BLaER1 (cell line): ENCODE data around the gene WDFY1.
"Not testable (repeated sequence)": the region's sequence is repeated elsewhere in the genome, so short reads cannot be mapped to it uniquely, and the experiment has no call there.

Experiments used
- H3K27ac ChIP-seq: shearing (Covaris generic); formaldehyde crosslinking; 2 replicates; pipeline ENCODE4 v1.8.1; 2022
- H3K27me3 ChIP-seq: shearing (Covaris generic); formaldehyde crosslinking; 2 replicates; pipeline ENCODE4 v1.8.1; 2022
- H3K36me3 ChIP-seq: shearing (Covaris generic); formaldehyde crosslinking; 2 replicates; pipeline ENCODE4 v1.8.1; 2022
- H3K4me1 ChIP-seq: shearing (Covaris generic); formaldehyde crosslinking; 2 replicates; pipeline ENCODE4 v1.8.1; 2022
- H3K4me2 ChIP-seq: shearing (Covaris generic); formaldehyde crosslinking; 2 replicates; pipeline ENCODE4 v1.8.1; 2022
- H3K4me3 ChIP-seq: shearing (Covaris generic); formaldehyde crosslinking; 2 replicates; pipeline ENCODE4 v1.8.1; 2022
- H3K9ac ChIP-seq: shearing (Covaris generic); formaldehyde crosslinking; 2 replicates; pipeline ENCODE4 v1.8.1; 2022
- H3K9me3 ChIP-seq: shearing (Covaris generic); formaldehyde crosslinking; 2 replicates; pipeline ENCODE4 v1.8.1; 2022
- H4K20me1 ChIP-seq: shearing (Covaris generic); formaldehyde crosslinking; 2 replicates; pipeline ENCODE4 v1.8.1; 2022
- Cebpa-rat ChIP-seq: shearing (Covaris generic); IDR thresholded peaks from 2 replicates; pipeline ENCODE4 v1.8.1; 2022

Gene WDFY1

DNA sequence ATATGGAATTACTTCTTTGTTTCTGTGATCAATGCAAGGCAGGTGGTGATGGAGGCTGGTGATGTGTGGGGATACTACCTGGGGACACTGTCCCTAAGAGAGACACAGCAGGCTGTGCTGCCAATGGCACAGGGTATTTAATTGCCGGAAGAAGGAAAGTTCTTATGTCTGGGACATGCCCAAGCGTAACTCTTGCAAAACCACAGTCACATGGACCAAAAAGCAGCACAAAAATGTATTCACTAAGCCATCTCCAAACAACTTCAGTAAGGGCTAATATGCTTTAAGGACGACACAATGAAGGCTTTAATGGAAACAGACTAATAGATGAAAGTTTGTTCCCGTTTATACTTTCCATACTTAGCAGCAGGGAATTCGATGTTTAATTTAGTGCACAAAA, 58.0 kb downstream of the WDFY1 start:
- H3K27ac ChIP-seq = peak overlapping the region; percentile 35; the same call in 1 of the 2 replicates
- H4K20me1 ChIP-seq = no peaks in the 10 kb centered on the region
- no peak for TF ChIP-seq Cebpa-rat
- H3K27me3 ChIP-seq = no peaks in the 10 kb centered on the region
- H3K4me1 ChIP-seq = peaks cover 41% of the 10 kb centered on the region
- H3K36me3 ChIP-seq = peaks cover 55% of the 10 kb centered on the region
- no peak overlapping the region for H3K9ac ChIP-seq
- peak overlapping the region; percentile 27; the same call in 1 of the 2 replicates for H3K4me2 ChIP-seq
- no peak overlapping the region for H3K4me3 ChIP-seq
- peaks cover 7% of the 10 kb centered on the region; the same call in 1 of the 2 replicates for H3K9me3 ChIP-seq

DNA sequence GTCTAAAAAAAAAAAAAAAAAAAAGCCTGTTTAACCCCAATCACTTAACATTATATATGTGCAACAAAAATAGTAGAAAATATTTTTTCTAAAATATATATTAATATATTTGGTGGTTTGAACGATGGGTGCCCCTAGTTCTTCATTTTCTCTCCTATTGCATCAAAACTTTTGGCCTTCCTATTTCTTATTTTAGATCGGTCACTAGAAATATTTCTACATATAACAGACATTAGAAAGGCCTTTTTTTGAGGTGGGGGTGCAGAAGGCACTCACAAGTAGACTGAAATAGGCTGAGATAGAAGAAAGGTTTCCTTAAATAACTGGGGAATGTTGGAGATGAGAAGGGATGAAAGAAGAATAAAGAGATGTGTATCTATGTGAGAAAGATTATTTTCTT, 58.4 kb downstream of the WDFY1 start:
- H3K27ac ChIP-seq = peak overlapping the region; percentile 35; the same call in 1 of the 2 replicates

GRCh38 chr2:223884399-223884798, 60.7 kb downstream of the WDFY1 start:
- Histone ChIP-seq H3K36me3 (peaks cover 72% of the 10 kb centered on the region), H3K4me3 (no peak overlapping the region), H3K4me1 (peaks cover 17% of the 10 kb centered on the region), H3K9ac (no peak overlapping the region), H3K27me3 (no peaks in the 10 kb centered on the region), H3K4me2 (no peak overlapping the region), H3K27ac (no peak overlapping the region), H3K9me3 (peaks cover 3% of the 10 kb centered on the region; the same call in 1 of the 2 replicates), H4K20me1 (no peaks in the 10 kb centered on the region)
- TF ChIP-seq Cebpa-rat = no peak

More for the DNA sequence above, 58.4 kb downstream of the WDFY1 start:
- no peak for TF ChIP-seq Cebpa-rat
- H4K20me1 ChIP-seq = no peaks in the 10 kb centered on the region
- H3K4me3 ChIP-seq = no peak overlapping the region
- no peaks in the 10 kb centered on the region for H3K27me3 ChIP-seq
- H3K9ac ChIP-seq = no peak overlapping the region
- peaks cover 59% of the 10 kb centered on the region for H3K36me3 ChIP-seq
- H3K4me2 ChIP-seq = peak overlapping the region; percentile 27; the same call in 1 of the 2 replicates
- H3K9me3 ChIP-seq = peaks cover 7% of the 10 kb centered on the region; the same call in 1 of the 2 replicates
- peaks cover 37% of the 10 kb centered on the region for H3K4me1 ChIP-seq

DNA sequence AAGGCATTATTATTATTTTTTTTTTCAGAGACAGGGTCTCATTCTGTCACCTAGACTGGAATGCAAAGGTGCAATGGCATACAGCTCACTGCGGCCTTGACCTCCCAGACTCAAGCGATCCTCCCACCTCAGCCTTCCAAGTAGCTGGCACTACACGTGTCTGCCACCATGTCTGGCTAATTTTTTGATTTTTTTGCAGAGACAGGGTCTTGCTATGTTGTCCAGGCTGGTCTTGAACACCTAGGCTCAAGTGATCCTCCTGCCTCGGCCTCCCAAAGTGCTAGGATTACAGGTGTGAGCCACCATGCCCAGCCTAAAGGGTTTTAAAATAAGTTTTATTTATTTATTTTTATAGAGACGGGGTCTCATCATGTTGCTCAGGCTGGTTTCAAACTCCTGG, 62.4 kb downstream of the WDFY1 start:
- Histone ChIP-seq H4K20me1 (no peaks in the 10 kb centered on the region), H3K4me1 (peaks cover 11% of the 10 kb centered on the region), H3K4me2 (no peak overlapping the region), H3K36me3 (peaks cover 83% of the 10 kb centered on the region), H3K4me3 (no peak overlapping the region), H3K27ac (no peak overlapping the region), H3K9me3 (no peaks in the 10 kb centered on the region), H3K27me3 (no peaks in the 10 kb centered on the region), H3K9ac (no peak overlapping the region)
- TF ChIP-seq Cebpa-rat = no peak

- Histone ChIP-seq H3K27me3 (no peaks in the 10 kb centered on the region), H3K36me3 (peaks cover 88% of the 10 kb centered on the region), H3K9ac (no peak overlapping the region), H3K27ac (no peak overlapping the region), H3K4me3 (no peak overlapping the region), H3K4me1 (no peaks in the 10 kb centered on the region), H3K9me3 (no peaks in the 10 kb centered on the region), H3K4me2 (no peak overlapping the region), H4K20me1 (no peaks in the 10 kb centered on the region)
- TF ChIP-seq Cebpa-rat = no peak
Measured at GRCh38 chr2:223880796-223881195, 64.3 kb downstream of the WDFY1 start.

GRCh38 chr2:223877721-223878410, 67.3 kb downstream of the WDFY1 start:
- no peaks in the 10 kb centered on the region for H3K27me3 ChIP-seq
- H3K9ac ChIP-seq = no peak overlapping the region
- no peak overlapping the region for H3K27ac ChIP-seq
- peaks cover 82% of the 10 kb centered on the region for H3K36me3 ChIP-seq
- no peaks in the 10 kb centered on the region for H3K9me3 ChIP-seq
- H4K20me1 ChIP-seq = no peaks in the 10 kb centered on the region
- H3K4me1 ChIP-seq = no peaks in the 10 kb centered on the region
- no peak for TF ChIP-seq Cebpa-rat
- no peak overlapping the region for H3K4me3 ChIP-seq
- H3K4me2 ChIP-seq = no peak overlapping the region

DNA sequence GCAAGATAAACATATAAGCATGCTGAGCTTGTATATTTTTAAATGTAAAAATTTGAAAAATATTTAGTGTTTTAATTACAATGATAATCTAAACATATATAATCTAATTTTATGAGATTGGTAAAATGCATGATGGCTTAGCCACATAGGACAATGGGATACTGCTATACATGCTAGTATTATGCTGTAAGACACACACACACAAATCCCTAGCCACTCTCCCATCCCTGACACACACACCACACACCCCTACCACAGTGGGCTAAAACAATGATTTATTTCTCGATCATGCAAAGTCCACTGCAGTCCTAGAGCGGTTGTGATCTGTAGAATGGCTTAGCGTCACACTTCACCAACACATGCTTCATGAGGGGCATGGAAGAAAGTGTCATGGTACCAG, 71.5 kb downstream of the WDFY1 start:
- H3K27ac ChIP-seq = no peak overlapping the region
- H3K9me3 ChIP-seq = no peaks in the 10 kb centered on the region
- H4K20me1 ChIP-seq = no peaks in the 10 kb centered on the region
- H3K36me3 ChIP-seq = peaks cover 57% of the 10 kb centered on the region
- TF ChIP-seq Cebpa-rat = no peak
- no peak overlapping the region for H3K4me2 ChIP-seq
- no peak overlapping the region for H3K9ac ChIP-seq
- no peak overlapping the region for H3K4me3 ChIP-seq
- H3K4me1 ChIP-seq = no peaks in the 10 kb centered on the region
- no peaks in the 10 kb centered on the region for H3K27me3 ChIP-seq

DNA sequence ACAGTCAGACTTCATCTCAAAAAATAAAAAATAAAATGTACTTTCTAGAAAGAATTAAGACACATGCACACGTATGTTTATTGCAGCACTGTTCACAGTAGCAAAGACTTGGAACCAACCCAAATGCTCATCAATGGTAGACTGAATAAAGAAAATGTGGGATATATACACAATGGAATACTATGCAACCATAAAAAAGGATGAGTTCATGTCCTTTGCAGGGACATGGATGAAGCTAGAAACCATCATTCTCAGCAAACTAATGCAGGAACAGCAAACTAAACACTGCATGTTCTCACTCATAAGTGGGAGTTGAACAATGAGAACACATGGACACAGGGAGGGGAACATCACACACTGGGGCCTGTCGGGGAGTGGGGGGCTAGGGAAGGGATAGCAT, 72.4 kb downstream of the WDFY1 start:
- H3K9me3 ChIP-seq, H3K27me3 ChIP-seq, H3K9ac ChIP-seq, H3K27ac ChIP-seq, H3K4me3 ChIP-seq, H3K4me1 ChIP-seq, H3K4me2 ChIP-seq, H4K20me1 ChIP-seq: not testable (repeated sequence)
- peaks cover 48% of the 10 kb centered on the region for H3K36me3 ChIP-seq

- H4K20me1 ChIP-seq, H3K27me3 ChIP-seq, H3K4me2 ChIP-seq, H3K9me3 ChIP-seq, H3K27ac ChIP-seq, H3K4me1 ChIP-seq, H3K9ac ChIP-seq, H3K4me3 ChIP-seq: not testable (repeated sequence)
- peaks cover 37% of the 10 kb centered on the region for H3K36me3 ChIP-seq
Measured at GRCh38 chr2:223871661-223872060, 73.5 kb downstream of the WDFY1 start.

DNA sequence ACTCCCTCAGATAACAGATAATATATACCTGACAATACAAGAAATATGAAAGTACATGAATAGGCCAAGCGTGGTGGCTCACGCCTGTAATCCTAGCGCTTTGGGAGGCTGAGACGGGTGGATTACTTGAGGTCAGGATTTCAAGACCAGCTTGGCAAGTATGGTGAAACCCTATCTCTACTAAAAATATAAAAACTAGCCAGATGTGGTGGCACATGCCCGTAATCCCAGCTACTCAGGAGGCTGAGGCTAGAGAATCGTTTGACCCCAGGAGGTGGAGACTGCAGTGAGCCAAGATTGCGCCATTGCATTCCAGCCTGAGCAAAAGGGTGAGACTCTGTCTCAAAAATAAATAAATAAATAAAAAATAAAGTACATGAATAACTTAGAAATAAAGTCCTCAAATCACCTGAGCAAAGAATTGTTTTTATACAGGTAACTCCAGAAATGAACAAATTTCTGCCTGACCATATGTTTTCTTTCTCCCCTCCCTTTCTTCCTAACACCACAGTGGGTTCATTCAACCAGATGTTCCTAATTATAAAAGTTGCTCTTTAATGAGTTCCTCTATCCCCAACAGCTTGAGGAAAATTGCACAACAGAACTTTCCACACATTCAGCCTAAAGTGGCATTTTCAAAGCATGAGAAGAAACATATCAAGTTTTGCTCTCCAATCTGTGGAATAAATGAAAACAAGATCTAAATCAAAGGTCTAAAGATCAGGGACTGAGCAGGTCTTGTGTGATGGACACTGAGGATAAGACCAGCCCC, 74.1 kb downstream of the WDFY1 start:
- Histone ChIP-seq H3K36me3 (peaks cover 36% of the 10 kb centered on the region), H3K4me2 (no peak overlapping the region), H3K4me3 (no peak overlapping the region), H3K9me3 (no peaks in the 10 kb centered on the region), H4K20me1 (no peaks in the 10 kb centered on the region), H3K27ac (no peak overlapping the region), H3K27me3 (no peaks in the 10 kb centered on the region), H3K4me1 (peaks cover 8% of the 10 kb centered on the region), H3K9ac (no peak overlapping the region)
- TF ChIP-seq Cebpa-rat = no peak
